ENCODE results near the gene HCN4. TPM values are rescaled to one million over a fixed set of nuclear protein-coding genes. Genes with fewer than 3 reads are reported as not detected.
A peak's percentile ranks its signal among the peaks of the same experiment; 100 is the strongest.

HCN4 gene
- polyA plus RNA-seq, 1 donor: 0.49 TPM

DNA sequence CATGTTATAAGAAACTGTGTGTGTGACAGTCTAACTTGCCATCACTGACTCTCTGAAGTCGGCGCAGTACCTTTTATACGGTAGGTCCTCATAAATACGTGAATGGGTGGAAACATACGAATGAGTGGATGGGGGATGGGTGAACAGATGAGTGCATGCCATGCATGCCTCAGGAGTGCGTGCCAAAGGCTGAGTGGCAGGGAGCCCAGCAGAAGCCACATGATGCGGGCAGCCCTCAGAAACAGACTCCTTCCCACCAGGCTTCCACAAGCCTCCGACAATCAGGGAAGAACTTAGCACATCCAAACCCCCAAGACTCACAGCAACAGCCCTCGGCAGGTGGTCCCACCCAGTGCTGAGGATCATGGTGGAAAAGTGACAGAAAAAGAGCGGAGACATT, 16.7 kb downstream of the HCN4 start:
- no peak for DNase-seq
- no peak overlapping the region for H3K4me3 ChIP-seq (ENCODE audit: low read length)
- H3K27me3 ChIP-seq (ENCODE audit: control insufficient read depth, insufficient read depth, low read length): peaks cover 4% of the 10 kb centered on the region

DNA sequence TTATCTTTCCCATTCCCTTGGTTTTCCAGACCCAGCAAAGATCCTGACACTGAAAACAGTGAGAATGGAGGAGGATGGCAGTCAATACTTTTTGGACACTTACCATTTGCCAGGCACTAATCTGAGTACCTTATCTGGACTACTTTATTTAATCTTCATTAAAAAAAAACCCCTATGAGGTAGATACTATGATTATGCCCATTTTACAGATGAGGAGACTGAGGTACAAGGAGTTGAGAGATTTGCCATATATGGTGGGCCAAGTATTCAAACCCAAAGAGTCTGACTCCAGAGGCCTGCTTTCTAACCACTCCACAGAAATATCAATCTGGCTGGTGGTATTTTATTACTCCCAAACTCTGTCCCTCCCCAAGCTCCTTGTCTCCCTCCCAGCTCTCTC, 19.6 kb downstream of the HCN4 start:
- no peaks in the 10 kb centered on the region for H3K36me3 ChIP-seq (ENCODE audit: control insufficient read depth, insufficient read depth, low read length)
- H3K4me3 ChIP-seq (ENCODE audit: low read length): no peak overlapping the region
- peaks cover 4% of the 10 kb centered on the region for H3K4me1 ChIP-seq (ENCODE audit: control insufficient read depth, insufficient read depth, low read length)
- H3K27me3 ChIP-seq (ENCODE audit: control insufficient read depth, insufficient read depth, low read length): peaks cover 4% of the 10 kb centered on the region
- no peaks in the 10 kb centered on the region for H3K9me3 ChIP-seq (ENCODE audit: control insufficient read depth, low read depth, low read length)
- no peak for DNase-seq
- H3K27ac ChIP-seq (ENCODE audit: low read length): no peak overlapping the region

More for the DNA sequence above, 16.7 kb downstream of the HCN4 start:
- Histone ChIP-seq H3K4me1 (ENCODE audit: control insufficient read depth, insufficient read depth, low read length) (peaks cover 4% of the 10 kb centered on the region), H3K27ac (ENCODE audit: low read length) (no peak overlapping the region), H3K36me3 (ENCODE audit: control insufficient read depth, insufficient read depth, low read length) (no peaks in the 10 kb centered on the region), H3K9me3 (ENCODE audit: control insufficient read depth, low read depth, low read length) (no peaks in the 10 kb centered on the region)
- 80% methylated on average over 3 of the region's 10 CpGs for WGBS (ENCODE audit: insufficient coverage, low lambda C conversion rate)

GRCh38 chr15:73346735-73347312, 21.9 kb downstream of the HCN4 start:
- WGBS (ENCODE audit: insufficient coverage, low lambda C conversion rate): no CpG with 5 or more reads among the region's 9 CpGs
- no peak overlapping the region for H3K27ac ChIP-seq (ENCODE audit: low read length)
- H3K27me3 ChIP-seq (ENCODE audit: control insufficient read depth, insufficient read depth, low read length): peaks cover 4% of the 10 kb centered on the region
- no peaks in the 10 kb centered on the region for H3K36me3 ChIP-seq (ENCODE audit: control insufficient read depth, insufficient read depth, low read length)
- H3K9me3 ChIP-seq (ENCODE audit: control insufficient read depth, low read depth, low read length): no peaks in the 10 kb centered on the region
- no peaks in the 10 kb centered on the region for H3K4me1 ChIP-seq (ENCODE audit: control insufficient read depth, insufficient read depth, low read length)
- DNase-seq: peak; percentile 43 to 56
- H3K4me3 ChIP-seq (ENCODE audit: low read length): no peak overlapping the region

GRCh38 chr15:73345658-73346057, 23.1 kb downstream of the HCN4 start:
- H3K36me3 ChIP-seq (ENCODE audit: control insufficient read depth, insufficient read depth, low read length): no peaks in the 10 kb centered on the region
- no CpG with 5 or more reads among the region's 7 CpGs for WGBS (ENCODE audit: insufficient coverage, low lambda C conversion rate)
- no peaks in the 10 kb centered on the region for H3K9me3 ChIP-seq (ENCODE audit: control insufficient read depth, low read depth, low read length)
- no peak overlapping the region for H3K4me3 ChIP-seq (ENCODE audit: low read length)
- no peaks in the 10 kb centered on the region for H3K27me3 ChIP-seq (ENCODE audit: control insufficient read depth, insufficient read depth, low read length)
- no peak overlapping the region for H3K27ac ChIP-seq (ENCODE audit: low read length)
- no peaks in the 10 kb centered on the region for H3K4me1 ChIP-seq (ENCODE audit: control insufficient read depth, insufficient read depth, low read length)
- DNase-seq: no peak

DNA sequence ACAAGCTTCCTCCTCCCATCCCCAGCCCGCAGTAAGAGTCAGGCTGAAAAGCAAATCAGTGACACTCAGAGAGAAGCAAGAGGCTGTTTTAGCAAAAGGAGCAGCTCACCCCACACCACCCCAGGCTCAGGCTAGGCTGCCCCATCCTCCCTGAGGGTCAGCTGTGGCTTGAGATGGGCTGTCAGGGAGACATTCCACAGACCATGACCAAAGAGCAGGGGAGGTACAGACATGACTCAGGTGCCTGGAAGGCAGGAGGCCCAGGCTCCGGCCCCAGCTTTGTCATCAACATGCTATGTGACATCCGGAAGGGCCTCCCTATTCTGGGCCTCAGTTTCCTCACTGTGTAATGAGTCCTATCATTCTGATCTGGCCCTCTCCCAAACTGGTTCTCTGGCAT, 24.7 kb downstream of the HCN4 start:
- no peaks in the 10 kb centered on the region for H3K9me3 ChIP-seq (ENCODE audit: control insufficient read depth, low read depth, low read length)
- no peaks in the 10 kb centered on the region for H3K36me3 ChIP-seq (ENCODE audit: control insufficient read depth, insufficient read depth, low read length)
- DNase-seq: no peak
- no peak overlapping the region for H3K27ac ChIP-seq (ENCODE audit: low read length)
- no peaks in the 10 kb centered on the region for H3K4me1 ChIP-seq (ENCODE audit: control insufficient read depth, insufficient read depth, low read length)
- H3K27me3 ChIP-seq (ENCODE audit: control insufficient read depth, insufficient read depth, low read length): no peaks in the 10 kb centered on the region
- H3K4me3 ChIP-seq (ENCODE audit: low read length): no peak overlapping the region
- no CpG with 5 or more reads among the region's 3 CpGs for WGBS (ENCODE audit: insufficient coverage, low lambda C conversion rate)

DNA sequence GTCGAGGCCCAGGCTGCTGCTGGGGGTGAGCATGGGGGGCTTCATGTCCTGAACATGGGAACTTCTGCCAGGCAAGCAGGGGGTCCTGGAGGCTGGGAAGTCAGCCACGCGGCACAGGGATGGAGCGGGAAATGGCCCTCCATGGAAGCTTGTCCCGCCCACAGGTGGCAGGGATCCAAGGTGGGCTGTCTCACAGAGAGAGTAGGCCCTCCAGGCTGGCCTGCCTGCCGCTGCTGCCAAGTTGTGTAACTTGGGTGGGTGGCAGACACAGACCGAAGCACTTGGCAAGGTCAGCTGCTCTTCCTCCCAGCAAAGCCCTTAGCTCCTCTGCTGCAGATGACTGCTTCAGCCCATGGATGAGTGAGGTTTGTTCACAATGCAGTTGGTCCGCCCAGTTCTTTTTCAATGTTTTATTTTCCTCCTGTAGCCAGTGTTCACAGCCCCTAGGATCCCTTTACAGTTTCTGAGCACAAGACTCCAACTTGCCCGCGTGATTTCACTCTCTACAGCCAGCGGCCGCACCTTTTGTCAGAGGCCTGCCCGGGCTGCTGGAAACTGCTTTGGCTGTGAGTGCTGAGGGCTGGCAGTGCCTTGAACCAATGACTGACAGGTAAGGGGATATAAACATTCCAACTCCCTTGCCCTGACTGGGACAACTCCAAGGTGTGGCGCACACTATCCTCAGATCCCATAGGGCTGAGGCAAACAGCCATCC, 26.7 kb downstream of the HCN4 start:
- no CpG with 5 or more reads among the region's 14 CpGs for WGBS (ENCODE audit: insufficient coverage, low lambda C conversion rate)
- Histone ChIP-seq H3K27me3 (ENCODE audit: control insufficient read depth, insufficient read depth, low read length) (no peaks in the 10 kb centered on the region), H3K4me1 (ENCODE audit: control insufficient read depth, insufficient read depth, low read length) (no peaks in the 10 kb centered on the region), H3K36me3 (ENCODE audit: control insufficient read depth, insufficient read depth, low read length) (no peaks in the 10 kb centered on the region), H3K27ac (ENCODE audit: low read length) (no peak overlapping the region), H3K4me3 (ENCODE audit: low read length) (no peak overlapping the region), H3K9me3 (ENCODE audit: control insufficient read depth, low read depth, low read length) (no peaks in the 10 kb centered on the region)
- DNase-seq: no peak

- DNase-seq: no peak
- Histone ChIP-seq H3K4me3 (ENCODE audit: low read length) (no peak overlapping the region), H3K27ac (ENCODE audit: low read length) (no peak overlapping the region), H3K4me1 (ENCODE audit: control insufficient read depth, insufficient read depth, low read length) (no peaks in the 10 kb centered on the region), H3K27me3 (ENCODE audit: control insufficient read depth, insufficient read depth, low read length) (no peaks in the 10 kb centered on the region), H3K9me3 (ENCODE audit: control insufficient read depth, low read depth, low read length) (no peaks in the 10 kb centered on the region), H3K36me3 (ENCODE audit: control insufficient read depth, insufficient read depth, low read length) (no peaks in the 10 kb centered on the region)
- no CpG with 5 or more reads among the region's 9 CpGs for WGBS (ENCODE audit: insufficient coverage, low lambda C conversion rate)
These were observed 28.1 kb downstream of the HCN4 start for GRCh38 chr15:73340502-73341192.

- H3K27me3 ChIP-seq (ENCODE audit: control insufficient read depth, insufficient read depth, low read length): no peaks in the 10 kb centered on the region
- DNase-seq: no peak
- H3K27ac ChIP-seq (ENCODE audit: low read length): no peak overlapping the region
- H3K4me3 ChIP-seq (ENCODE audit: low read length): no peak overlapping the region
- H3K9me3 ChIP-seq (ENCODE audit: control insufficient read depth, low read depth, low read length): no peaks in the 10 kb centered on the region
- no peaks in the 10 kb centered on the region for H3K4me1 ChIP-seq (ENCODE audit: control insufficient read depth, insufficient read depth, low read length)
- WGBS (ENCODE audit: insufficient coverage, low lambda C conversion rate): no CpG with 5 or more reads among the region's 9 CpGs
- H3K36me3 ChIP-seq (ENCODE audit: control insufficient read depth, insufficient read depth, low read length): no peaks in the 10 kb centered on the region
These were observed 30.0 kb downstream of the HCN4 start for GRCh38 chr15:73338606-73339374.

GRCh38 chr15:73338058-73338457, 30.7 kb downstream of the HCN4 start:
- H3K36me3 ChIP-seq (ENCODE audit: control insufficient read depth, insufficient read depth, low read length): no peaks in the 10 kb centered on the region
- no peaks in the 10 kb centered on the region for H3K27me3 ChIP-seq (ENCODE audit: control insufficient read depth, insufficient read depth, low read length)
- H3K4me1 ChIP-seq (ENCODE audit: control insufficient read depth, insufficient read depth, low read length): no peaks in the 10 kb centered on the region
- H3K4me3 ChIP-seq (ENCODE audit: low read length): no peak overlapping the region
- no CpG with 5 or more reads among the region's 6 CpGs for WGBS (ENCODE audit: insufficient coverage, low lambda C conversion rate)
- no peak overlapping the region for H3K27ac ChIP-seq (ENCODE audit: low read length)
- no peak for DNase-seq
- no peaks in the 10 kb centered on the region for H3K9me3 ChIP-seq (ENCODE audit: control insufficient read depth, low read depth, low read length)

DNA sequence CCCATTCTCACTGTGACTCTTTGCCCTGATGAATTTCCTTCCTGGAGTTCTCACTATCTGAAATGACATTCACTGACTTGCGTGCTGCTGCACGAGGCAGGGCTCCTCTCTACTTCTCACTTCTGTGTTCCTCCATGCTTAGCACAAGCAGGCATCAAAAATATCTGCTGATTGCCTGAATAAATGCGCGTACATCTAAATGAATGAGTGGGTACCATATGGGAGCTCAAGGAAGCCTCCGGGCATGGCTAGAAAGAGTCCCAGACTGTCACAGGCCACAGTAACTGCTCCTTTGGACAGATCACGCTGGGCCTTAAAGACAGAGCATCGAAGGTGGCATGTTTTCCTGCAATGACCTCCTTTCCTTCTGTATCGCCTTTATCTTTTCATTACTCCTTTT, 31.6 kb downstream of the HCN4 start:
- H3K27me3 ChIP-seq (ENCODE audit: control insufficient read depth, insufficient read depth, low read length): no peaks in the 10 kb centered on the region
- no peak overlapping the region for H3K4me3 ChIP-seq (ENCODE audit: low read length)
- H3K36me3 ChIP-seq (ENCODE audit: control insufficient read depth, insufficient read depth, low read length): no peaks in the 10 kb centered on the region
- DNase-seq: no peak
- H3K9me3 ChIP-seq (ENCODE audit: control insufficient read depth, low read depth, low read length): no peaks in the 10 kb centered on the region
- no peaks in the 10 kb centered on the region for H3K4me1 ChIP-seq (ENCODE audit: control insufficient read depth, insufficient read depth, low read length)
- H3K27ac ChIP-seq (ENCODE audit: low read length): no peak overlapping the region
- WGBS (ENCODE audit: insufficient coverage, low lambda C conversion rate): no CpG with 5 or more reads among the region's 8 CpGs
